Renal cortical epithelial cell (primary cell): ENCODE measurements around the gene HNRNPA2B1. TPM values are rescaled to one million over a fixed set of nuclear protein-coding genes. Genes with fewer than 3 reads are reported as not detected.
A peak's percentile ranks its signal among the peaks of the same experiment; 100 is the strongest.

Source experiments
- DNase-seq: peaks from one replicate; pipeline ENCODE4 v3.0.0-alpha.2; 2011; ENCODE audit warnings: low read depth
- total RNA-seq: library from RNA; depleted of rRNA; stranded (reverse); fragments of >200 nt; gene quantifications from 2 replicates; pipeline ENCODE4 v1.2.3, GENCODE V29; 2014

Gene HNRNPA2B1
- total RNA-seq: 72.9 and 220 TPM in 2 replicates

- peak; percentile 94 for DNase-seq
Measured at GRCh38 chr7:26200444-26201246, at the start of gene HNRNPA2B1. Gene HNRNPA2B1, minus strand, starts transcription at chr7:26200746. Its CDS starts 169 bp downstream, at chr7:26200577.

- no peak for DNase-seq
Measured at GRCh38 chr7:26250239-26250638, 49.7 kb upstream of the HNRNPA2B1 start.

GRCh38 chr7:26245150-26245549, 44.6 kb upstream of the HNRNPA2B1 start:
- DNase-seq: no peak

GRCh38 chr7:26238032-26238431, 37.5 kb upstream of the HNRNPA2B1 start:
- DNase-seq: no peak

GRCh38 chr7:26237035-26237807, 36.7 kb upstream of the HNRNPA2B1 start:
- DNase-seq: no peak

GRCh38 chr7:26233902-26234511, 33.5 kb upstream of the HNRNPA2B1 start:
- DNase-seq: no peak

- DNase-seq: no peak
Measured at GRCh38 chr7:26227987-26228386, 27.4 kb upstream of the HNRNPA2B1 start.

GRCh38 chr7:26224359-26224758, 23.8 kb upstream of the HNRNPA2B1 start:
- no peak for DNase-seq

GRCh38 chr7:26216049-26216448, 15.5 kb upstream of the HNRNPA2B1 start:
- no peak for DNase-seq

- no peak for DNase-seq
Measured at GRCh38 chr7:26213807-26214515, 13.4 kb upstream of the HNRNPA2B1 start.

- DNase-seq: no peak
Measured at GRCh38 chr7:26212921-26213718, 12.6 kb upstream of the HNRNPA2B1 start.

- no peak for DNase-seq
Measured at GRCh38 chr7:26208040-26208439, 7.5 kb upstream of the HNRNPA2B1 start.

GRCh38 chr7:26203016-26203415, 2.5 kb upstream of the HNRNPA2B1 start:
- no peak for DNase-seq

GRCh38 chr7:26202019-26202990, 1.8 kb upstream of the HNRNPA2B1 start:
- peak; percentile 35 for DNase-seq

- no peak for DNase-seq
Measured at GRCh38 chr7:26201247-26202018, 887 bp upstream of the HNRNPA2B1 start, which contains the start of gene CBX3. Gene CBX3, plus strand, starts transcription at chr7:26201745. Its CDS starts 1,254 bp downstream, at chr7:26202999.

- DNase-seq: no peak
Measured at GRCh38 chr7:26200038-26200443, 505 bp downstream of the HNRNPA2B1 start.

- peak; percentile 36 for DNase-seq
Measured at GRCh38 chr7:26199301-26200037, 1.1 kb downstream of the HNRNPA2B1 start.

- DNase-seq: no peak
Measured at GRCh38 chr7:26198781-26199169, 1.8 kb downstream of the HNRNPA2B1 start.
